MCF 10A (cell line): ENCODE data around the gene KCNAB2. TPM values are rescaled to one million over a fixed set of nuclear protein-coding genes. Genes with fewer than 3 reads are reported as not detected.

Source experiments
- BruUV-seq: library from RNA; stranded (reverse); fragments of 400-500 nt; replicated peaks from 2 replicates; lab custom pipeline; 2021; lab: Mats Ljungman, UMichigan
- CTCF ChIA-PET: fragments of 300-600 bp; sonication (Branson Sonifier 250); formaldehyde crosslinking; extraction: SDS; loops from one replicate; lab custom pipeline; 2021; ENCODE audit warnings: antibody characterized with exemption, inconsistent platforms; lab: Yijun Ruan, JAX
- POLR2A ChIA-PET: fragments of 300-600, 350-650 bp; sonication (Branson Sonifier 250); formaldehyde crosslinking; extraction: SDS; loops from one replicate; lab custom pipeline; 2020; ENCODE audit warnings: antibody characterized with exemption, inconsistent platforms; lab: Yijun Ruan, JAX
- DNase-seq: peaks from one replicate; pipeline ENCODE4 v3.0.0-alpha.2; 2018; ENCODE audit not compliant: unreplicated experiment
- H3K27ac Mint-ChIP-seq: one replicate; pipeline ENCODE4 v1.8.0; 2022; ENCODE audit warnings: mild to moderate bottlenecking, low read depth, mixed read lengths; ENCODE audit not compliant: unreplicated experiment
- H3K27me3 Mint-ChIP-seq: one replicate; pipeline ENCODE4 v1.8.0; 2022; ENCODE audit warnings: mixed read lengths; ENCODE audit not compliant: insufficient read depth, unreplicated experiment
- H3K36me3 Mint-ChIP-seq: one replicate; pipeline ENCODE4 v1.8.0; 2022; ENCODE audit warnings: mild to moderate bottlenecking, moderate library complexity, mixed read lengths; ENCODE audit not compliant: insufficient read depth, unreplicated experiment
- H3K4me1 Mint-ChIP-seq: one replicate; pipeline ENCODE4 v1.8.0; 2022; ENCODE audit warnings: mixed read lengths; ENCODE audit not compliant: insufficient read depth, unreplicated experiment
- H3K4me3 Mint-ChIP-seq: one replicate; pipeline ENCODE4 v1.8.0; 2022; ENCODE audit warnings: mild to moderate bottlenecking, moderate library complexity, mixed read lengths; ENCODE audit not compliant: unreplicated experiment
- H3K9me3 Mint-ChIP-seq: one replicate; pipeline ENCODE4 v1.8.0; 2022; ENCODE audit warnings: mixed read lengths; ENCODE audit not compliant: unreplicated experiment
- intact Hi-C: fragments of 100-400 bp; cut with micrococcal nuclease; formaldehyde crosslinking; loops from 2 replicates; pipeline ENCODE4 v1.14.1; 2022
- total RNA-seq: library from RNA; stranded (reverse); gene quantifications from 2 replicates; pipeline ENCODE4 v1.2.3, GENCODE V29; 2022
- TF ChIP-seq, protein P1 (sequence below): fragments of 200-600 bp; IDR thresholded peaks from one replicate; pipeline ENCODE4 v1.8.0; 2022; ENCODE audit warnings: antibody characterized with exemption, mild to moderate bottlenecking; ENCODE audit not compliant: unreplicated experiment

KCNAB2 gene
- total RNA-seq, 1 experiment from 2014 or later = 11.8 TPM

DNA sequence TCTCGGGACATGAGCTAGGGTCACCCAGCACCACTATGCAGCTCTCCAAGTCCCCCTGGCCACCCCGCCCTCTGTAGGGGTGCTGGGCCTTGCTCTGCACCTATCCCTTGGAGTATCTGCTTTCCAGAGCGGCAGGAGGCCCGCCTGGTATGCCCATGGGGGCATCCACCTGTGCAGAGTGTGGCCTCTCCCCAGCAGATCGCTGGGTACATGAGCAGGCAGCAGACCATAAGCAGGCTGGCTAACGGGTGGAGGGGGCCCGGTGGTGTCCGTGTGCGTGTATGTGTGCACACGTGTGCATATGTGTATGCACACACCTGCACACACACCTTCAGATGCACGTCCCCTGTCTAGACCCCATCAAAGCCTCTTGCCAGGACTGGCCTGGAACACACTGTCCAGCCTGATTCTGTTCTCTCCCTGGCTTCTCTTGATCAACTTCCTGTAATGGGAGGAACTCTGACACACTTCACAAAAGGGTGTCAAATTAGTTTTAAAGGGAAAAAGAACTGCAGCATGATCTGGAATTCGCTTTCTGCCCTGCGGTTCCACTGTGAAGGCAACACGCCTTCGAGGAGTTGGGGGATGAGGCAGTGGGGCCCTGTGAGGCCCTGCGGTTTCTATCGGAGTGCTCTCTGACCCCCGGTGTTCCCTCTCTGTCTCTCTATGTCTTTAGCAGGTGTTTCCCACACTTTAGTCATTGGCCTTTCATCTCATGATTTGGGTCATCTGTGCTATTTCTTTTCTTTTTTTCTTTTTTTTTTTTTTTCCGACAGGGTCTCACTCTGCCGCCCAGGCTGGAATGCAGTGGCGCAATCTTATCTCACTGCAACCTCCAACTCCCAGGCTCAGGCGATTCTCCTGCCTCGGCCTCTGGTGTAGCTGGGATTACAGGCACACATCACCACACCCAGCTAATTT lies 36.3 kb upstream of the KCNAB2 start:
- ChIA-PET POLR2A (interaction anchor here (1.5 kb wide), 1 partner anchor 16 kb away, joined by 7 read pairs; no protein-coding TSS in a partner anchor), CTCF (no interaction called here)
- Mint-ChIP-seq H3K9me3 (no peaks in the 10 kb centered on the region), H3K4me3 (no peak overlapping the region), H3K27me3 (no peaks in the 10 kb centered on the region), H3K27ac (no peak overlapping the region), H3K36me3 (no peaks in the 10 kb centered on the region), H3K4me1 (no peaks in the 10 kb centered on the region)
- TF ChIP-seq, protein P1, sequence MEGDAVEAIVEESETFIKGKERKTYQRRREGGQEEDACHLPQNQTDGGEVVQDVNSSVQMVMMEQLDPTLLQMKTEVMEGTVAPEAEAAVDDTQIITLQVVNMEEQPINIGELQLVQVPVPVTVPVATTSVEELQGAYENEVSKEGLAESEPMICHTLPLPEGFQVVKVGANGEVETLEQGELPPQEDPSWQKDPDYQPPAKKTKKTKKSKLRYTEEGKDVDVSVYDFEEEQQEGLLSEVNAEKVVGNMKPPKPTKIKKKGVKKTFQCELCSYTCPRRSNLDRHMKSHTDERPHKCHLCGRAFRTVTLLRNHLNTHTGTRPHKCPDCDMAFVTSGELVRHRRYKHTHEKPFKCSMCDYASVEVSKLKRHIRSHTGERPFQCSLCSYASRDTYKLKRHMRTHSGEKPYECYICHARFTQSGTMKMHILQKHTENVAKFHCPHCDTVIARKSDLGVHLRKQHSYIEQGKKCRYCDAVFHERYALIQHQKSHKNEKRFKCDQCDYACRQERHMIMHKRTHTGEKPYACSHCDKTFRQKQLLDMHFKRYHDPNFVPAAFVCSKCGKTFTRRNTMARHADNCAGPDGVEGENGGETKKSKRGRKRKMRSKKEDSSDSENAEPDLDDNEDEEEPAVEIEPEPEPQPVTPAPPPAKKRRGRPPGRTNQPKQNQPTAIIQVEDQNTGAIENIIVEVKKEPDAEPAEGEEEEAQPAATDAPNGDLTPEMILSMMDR = no peak
- DNase-seq = no peak
- BruUV-seq = no TSS peak
- intact Hi-C loops = no loop called here

DNA sequence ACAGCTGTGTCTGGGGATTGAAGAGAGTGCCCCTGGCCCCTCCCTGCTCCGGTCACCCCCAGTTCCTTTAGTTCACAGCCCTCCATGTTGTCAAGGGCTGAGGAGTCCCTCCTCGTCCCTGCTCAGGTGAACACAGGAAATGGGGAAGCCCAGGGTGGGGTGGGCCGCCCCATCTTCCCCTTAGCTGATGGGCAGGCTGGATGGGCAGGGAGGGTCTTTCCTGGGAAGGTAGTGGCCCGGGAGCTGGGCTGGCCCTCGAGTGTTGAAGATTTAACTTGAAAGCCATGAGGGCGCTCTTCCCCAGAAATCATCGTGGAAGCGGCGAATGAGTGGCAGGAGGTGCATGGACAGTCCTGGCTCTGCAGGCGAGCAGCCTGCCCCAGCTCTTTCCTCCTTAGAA lies 35.1 kb upstream of the KCNAB2 start:
- POLR2A ChIA-PET = interaction anchor here (0.5 to 1.5 kb wide), 2 partner anchors 15 to 591 kb away, joined by 3 to 7 read pairs; no protein-coding TSS in a partner anchor
- H3K36me3 Mint-ChIP-seq = no peaks in the 10 kb centered on the region
- DNase-seq = no peak
- BruUV-seq = no TSS peak
- CTCF ChIA-PET = no interaction called here
- intact Hi-C loops = no loop called here
- H3K27ac Mint-ChIP-seq = no peak overlapping the region
- H3K4me1 Mint-ChIP-seq = no peaks in the 10 kb centered on the region
- no peak overlapping the region for H3K4me3 Mint-ChIP-seq
- TF ChIP-seq, protein P1 = no peak
- H3K27me3 Mint-ChIP-seq = no peaks in the 10 kb centered on the region
- H3K9me3 Mint-ChIP-seq = no peaks in the 10 kb centered on the region

DNA sequence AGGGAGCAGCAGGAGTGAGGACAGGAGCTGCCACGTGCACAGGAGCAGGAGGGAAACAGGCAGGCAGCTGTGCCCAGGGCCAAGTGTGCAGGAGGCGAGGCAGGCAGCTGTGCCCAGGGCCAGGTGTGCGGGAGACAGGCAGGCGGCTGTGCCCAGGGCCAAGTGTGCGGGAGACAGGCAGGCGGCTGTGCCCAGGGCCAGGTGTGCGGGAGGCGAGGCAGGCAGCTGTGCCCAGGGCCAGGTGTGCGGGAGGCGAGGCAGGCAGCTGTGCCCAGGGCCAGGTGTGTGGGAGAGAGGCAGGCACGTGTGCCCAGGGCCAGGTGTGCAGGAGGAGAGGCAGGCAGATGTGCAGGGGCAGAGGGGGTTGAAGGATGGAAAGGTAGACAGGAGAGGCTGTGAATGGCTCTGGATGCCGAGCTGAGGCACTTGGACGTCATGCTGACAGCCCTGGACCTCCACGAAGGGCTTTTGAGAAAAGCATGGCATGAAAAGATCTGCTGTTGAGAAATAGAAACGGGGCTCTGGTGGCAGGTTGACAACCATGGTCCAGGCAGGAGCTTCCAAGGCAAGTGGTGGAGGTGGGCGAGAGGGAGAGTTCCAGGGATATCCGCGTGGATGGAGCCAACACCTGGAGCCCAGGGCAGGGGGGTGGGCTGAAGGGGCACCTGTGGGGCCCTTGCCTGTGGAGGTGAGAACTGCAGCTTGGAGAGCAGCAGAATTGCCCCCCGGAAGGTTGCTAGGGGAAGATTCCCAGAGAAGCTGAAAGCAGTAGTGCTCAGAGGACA lies 34.3 kb upstream of the KCNAB2 start:
- Mint-ChIP-seq H3K4me3 (no peak overlapping the region), H3K9me3 (no peaks in the 10 kb centered on the region), H3K4me1 (peaks cover 3% of the 10 kb centered on the region), H3K27me3 (no peaks in the 10 kb centered on the region), H3K27ac (no peak overlapping the region), H3K36me3 (no peaks in the 10 kb centered on the region)
- ChIA-PET POLR2A (interaction anchor here (0.6 kb wide), 1 partner anchor 15 kb away, joined by 3 read pairs; no protein-coding TSS in a partner anchor), CTCF (interaction anchor here (0.6 kb wide), 1 partner anchor 235 kb away, joined by 3 read pairs; no protein-coding TSS in a partner anchor)
- TF ChIP-seq, protein P1 = no peak
- DNase-seq = no peak
- BruUV-seq = no TSS peak
- intact Hi-C loops = no loop called here

DNA sequence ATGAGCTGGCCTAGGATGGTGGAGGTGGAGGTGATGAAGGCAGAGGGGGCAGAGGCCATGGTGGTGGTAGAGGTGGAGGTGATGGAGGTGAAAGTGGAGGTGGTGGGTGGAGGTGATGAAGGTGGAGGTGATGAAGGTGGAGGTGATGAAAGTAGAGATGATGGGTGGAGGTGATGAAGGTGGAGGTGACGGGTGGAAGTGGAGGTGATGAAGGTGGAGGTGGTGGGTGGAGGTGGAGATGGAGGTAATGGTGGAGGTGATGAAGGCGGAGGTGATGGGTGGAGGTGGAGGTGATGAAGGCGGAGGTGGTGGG lies 33.8 kb upstream of the KCNAB2 start:
- intact Hi-C loops = no loop called here
- Mint-ChIP-seq H3K36me3 (no peaks in the 10 kb centered on the region), H3K4me3 (no peak overlapping the region), H3K9me3 (no peaks in the 10 kb centered on the region), H3K27me3 (no peaks in the 10 kb centered on the region), H3K27ac (no peak overlapping the region), H3K4me1 (peaks cover 8% of the 10 kb centered on the region)
- TF ChIP-seq, protein P1 = no peak
- BruUV-seq = no TSS peak
- DNase-seq = no peak
- POLR2A ChIA-PET = interaction anchor here (0.6 kb wide), 1 partner anchor 14 kb away, joined by 3 read pairs; no protein-coding TSS in a partner anchor
- CTCF ChIA-PET = no interaction called here
